ENCODE measurements around the gene LPP. TPM values are rescaled to one million over a fixed set of nuclear protein-coding genes. Genes with fewer than 3 reads are reported as not detected.

Gene LPP
- total and polyA plus RNA-seq, 9 of the 15 experiments (the other 6 are each of a cell fraction or from before 2014, with no cell fraction given): 0.07 to 0.18 TPM; not detected in 7

DNA sequence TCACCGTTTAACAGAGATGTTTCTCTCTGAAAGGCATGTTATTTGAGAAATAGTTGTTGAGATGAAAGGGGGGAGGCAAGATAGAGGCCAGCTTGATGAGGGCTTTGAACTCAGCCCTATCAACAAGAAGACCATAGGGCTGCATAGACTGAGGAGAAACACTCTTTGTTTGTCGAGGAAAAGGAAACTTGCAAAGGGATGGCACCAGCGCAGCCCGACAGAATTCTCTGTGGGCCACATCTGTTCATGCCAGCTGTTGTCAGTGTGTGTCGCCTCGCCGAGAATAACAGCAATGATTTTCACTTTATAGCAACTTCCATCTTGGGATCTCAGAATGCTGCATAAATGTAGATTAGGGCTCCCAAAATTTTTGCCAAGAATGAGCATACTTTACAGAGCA lies 539.5 kb downstream of the LPP start (continued):
- TF ChIP-seq, protein P1, sequence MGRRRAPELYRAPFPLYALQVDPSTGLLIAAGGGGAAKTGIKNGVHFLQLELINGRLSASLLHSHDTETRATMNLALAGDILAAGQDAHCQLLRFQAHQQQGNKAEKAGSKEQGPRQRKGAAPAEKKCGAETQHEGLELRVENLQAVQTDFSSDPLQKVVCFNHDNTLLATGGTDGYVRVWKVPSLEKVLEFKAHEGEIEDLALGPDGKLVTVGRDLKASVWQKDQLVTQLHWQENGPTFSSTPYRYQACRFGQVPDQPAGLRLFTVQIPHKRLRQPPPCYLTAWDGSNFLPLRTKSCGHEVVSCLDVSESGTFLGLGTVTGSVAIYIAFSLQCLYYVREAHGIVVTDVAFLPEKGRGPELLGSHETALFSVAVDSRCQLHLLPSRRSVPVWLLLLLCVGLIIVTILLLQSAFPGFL (CRISPR knock-in tag; IDR thresholded peaks at IDR 0.05): no peak
- TF ChIP-seq HIVEP1 (CRISPR knock-in tag; IDR thresholded peaks at IDR 0.05) (no peak), PML (IDR thresholded peaks at IDR 0.05; ENCODE audit: low read length) (no peak)

DNA sequence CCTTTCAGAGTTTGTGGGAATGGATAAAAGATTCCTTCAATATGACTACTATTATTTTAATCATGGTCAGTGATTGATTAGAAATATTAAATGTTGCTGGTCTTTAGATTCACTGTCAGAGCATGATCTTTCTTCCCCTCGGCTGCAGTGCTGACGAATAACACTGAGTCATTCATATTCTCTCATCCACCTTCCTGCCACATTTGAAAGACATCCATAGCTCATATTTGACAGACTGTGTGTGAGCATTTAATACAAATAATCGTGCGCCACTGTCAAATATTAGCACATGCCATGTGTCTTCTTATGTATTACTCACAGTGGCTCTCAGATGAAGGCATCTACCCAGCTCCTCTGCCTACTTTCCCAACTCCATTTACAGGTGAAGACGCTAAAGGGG lies 541.3 kb downstream of the LPP start:
- Histone ChIP-seq H3K27me3 (ENCODE audit: control insufficient read depth in 2 of 2, insufficient read depth in 2 of 2, low read length in 2 of 2) (no peaks in the 10 kb centered on the region), H3K9me1 (ENCODE audit: control insufficient read depth, insufficient read depth, low read length) (no peaks in the 10 kb centered on the region), H3K4me1 (replicated peaks in 1 of 2; ENCODE audit: control insufficient read depth in 2 of 2, insufficient read depth in 2 of 2, low read length in 2 of 2) (no peaks in the 10 kb centered on the region), H3K9me3 (replicated peaks; ENCODE audit: control insufficient read depth, insufficient read depth, low read depth, low read length) (no peaks in the 10 kb centered on the region), H2AFZ (ENCODE audit: low read depth, low read length) (no peak overlapping the region), H3K4me2 (ENCODE audit: insufficient read depth, low read length) (no peak overlapping the region), H3K79me2 (ENCODE audit: control insufficient read depth, insufficient read depth, low read length) (no peaks in the 10 kb centered on the region), H3K36me3 (ENCODE audit: control insufficient read depth, insufficient read depth, low read length) (no peaks in the 10 kb centered on the region), H3K27ac (ENCODE audit: extremely low read depth, low read depth, low read length) (no peak overlapping the region), H3K9ac (ENCODE audit: insufficient read depth in 1 of 2, low read depth in 2 of 2, low read length in 2 of 2) (no peak overlapping the region), H3K4me3 (no peak overlapping the region), H4K20me1 (replicated peaks; ENCODE audit: control insufficient read depth, insufficient read depth, low read length) (no peaks in the 10 kb centered on the region)
- ATAC-seq: no peak
- intact Hi-C loops (cut with micrococcal nuclease) (no loop called here), in situ Hi-C loops (cut with MboI) (no loop called here)
- ChIA-PET CTCF (ENCODE audit: low intra/inter-chr PET ratio) (no interaction called here), POLR2A (no interaction called here)
- WGBS (ENCODE audit: insufficient coverage, low coverage, missing lambda C conversion rate): 0% methylated on average over 5 of the region's 5 CpGs
- no peak for DNase-seq (ENCODE audit: extremely low read depth in 1 of 4, low spot score in 3 of 4)
- no peak for FAIRE-seq
- BruUV-seq (replicated peaks): no TSS peak
- TF ChIP-seq ZNF717 (CRISPR knock-in tag; IDR thresholded peaks at IDR 0.05) (no peak), RB1 (IDR thresholded peaks at IDR 0.05; ENCODE audit: low read depth) (no peak), SMARCB1 (IDR thresholded peaks at IDR 0.05; ENCODE audit: insufficient read length, low read depth) (no peak), NEUROD1 (IDR thresholded peaks at IDR 0.05; ENCODE audit: borderline replicate concordance, low read depth, low read length, partially characterized antibody) (no peak), ATF7 (IDR thresholded peaks at IDR 0.05) (no peak), XRCC5 (IDR thresholded peaks at IDR 0.05; ENCODE audit: low read depth, low read length) (no peak), NUFIP1 (IDR thresholded peaks at IDR 0.05; ENCODE audit: partially characterized antibody) (no peak), GTF2F1 (IDR thresholded peaks at IDR 0.05; ENCODE audit: low read depth, low read length) (no peak), SIN3B (IDR thresholded peaks at IDR 0.05; ENCODE audit: low read depth) (no peak)
- TF ChIP-seq, protein P2, sequence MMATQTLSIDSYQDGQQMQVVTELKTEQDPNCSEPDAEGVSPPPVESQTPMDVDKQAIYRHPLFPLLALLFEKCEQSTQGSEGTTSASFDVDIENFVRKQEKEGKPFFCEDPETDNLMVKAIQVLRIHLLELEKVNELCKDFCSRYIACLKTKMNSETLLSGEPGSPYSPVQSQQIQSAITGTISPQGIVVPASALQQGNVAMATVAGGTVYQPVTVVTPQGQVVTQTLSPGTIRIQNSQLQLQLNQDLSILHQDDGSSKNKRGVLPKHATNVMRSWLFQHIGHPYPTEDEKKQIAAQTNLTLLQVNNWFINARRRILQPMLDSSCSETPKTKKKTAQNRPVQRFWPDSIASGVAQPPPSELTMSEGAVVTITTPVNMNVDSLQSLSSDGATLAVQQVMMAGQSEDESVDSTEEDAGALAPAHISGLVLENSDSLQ (IDR thresholded peaks at IDR 0.05): no peak
- TF ChIP-seq, protein P3, sequence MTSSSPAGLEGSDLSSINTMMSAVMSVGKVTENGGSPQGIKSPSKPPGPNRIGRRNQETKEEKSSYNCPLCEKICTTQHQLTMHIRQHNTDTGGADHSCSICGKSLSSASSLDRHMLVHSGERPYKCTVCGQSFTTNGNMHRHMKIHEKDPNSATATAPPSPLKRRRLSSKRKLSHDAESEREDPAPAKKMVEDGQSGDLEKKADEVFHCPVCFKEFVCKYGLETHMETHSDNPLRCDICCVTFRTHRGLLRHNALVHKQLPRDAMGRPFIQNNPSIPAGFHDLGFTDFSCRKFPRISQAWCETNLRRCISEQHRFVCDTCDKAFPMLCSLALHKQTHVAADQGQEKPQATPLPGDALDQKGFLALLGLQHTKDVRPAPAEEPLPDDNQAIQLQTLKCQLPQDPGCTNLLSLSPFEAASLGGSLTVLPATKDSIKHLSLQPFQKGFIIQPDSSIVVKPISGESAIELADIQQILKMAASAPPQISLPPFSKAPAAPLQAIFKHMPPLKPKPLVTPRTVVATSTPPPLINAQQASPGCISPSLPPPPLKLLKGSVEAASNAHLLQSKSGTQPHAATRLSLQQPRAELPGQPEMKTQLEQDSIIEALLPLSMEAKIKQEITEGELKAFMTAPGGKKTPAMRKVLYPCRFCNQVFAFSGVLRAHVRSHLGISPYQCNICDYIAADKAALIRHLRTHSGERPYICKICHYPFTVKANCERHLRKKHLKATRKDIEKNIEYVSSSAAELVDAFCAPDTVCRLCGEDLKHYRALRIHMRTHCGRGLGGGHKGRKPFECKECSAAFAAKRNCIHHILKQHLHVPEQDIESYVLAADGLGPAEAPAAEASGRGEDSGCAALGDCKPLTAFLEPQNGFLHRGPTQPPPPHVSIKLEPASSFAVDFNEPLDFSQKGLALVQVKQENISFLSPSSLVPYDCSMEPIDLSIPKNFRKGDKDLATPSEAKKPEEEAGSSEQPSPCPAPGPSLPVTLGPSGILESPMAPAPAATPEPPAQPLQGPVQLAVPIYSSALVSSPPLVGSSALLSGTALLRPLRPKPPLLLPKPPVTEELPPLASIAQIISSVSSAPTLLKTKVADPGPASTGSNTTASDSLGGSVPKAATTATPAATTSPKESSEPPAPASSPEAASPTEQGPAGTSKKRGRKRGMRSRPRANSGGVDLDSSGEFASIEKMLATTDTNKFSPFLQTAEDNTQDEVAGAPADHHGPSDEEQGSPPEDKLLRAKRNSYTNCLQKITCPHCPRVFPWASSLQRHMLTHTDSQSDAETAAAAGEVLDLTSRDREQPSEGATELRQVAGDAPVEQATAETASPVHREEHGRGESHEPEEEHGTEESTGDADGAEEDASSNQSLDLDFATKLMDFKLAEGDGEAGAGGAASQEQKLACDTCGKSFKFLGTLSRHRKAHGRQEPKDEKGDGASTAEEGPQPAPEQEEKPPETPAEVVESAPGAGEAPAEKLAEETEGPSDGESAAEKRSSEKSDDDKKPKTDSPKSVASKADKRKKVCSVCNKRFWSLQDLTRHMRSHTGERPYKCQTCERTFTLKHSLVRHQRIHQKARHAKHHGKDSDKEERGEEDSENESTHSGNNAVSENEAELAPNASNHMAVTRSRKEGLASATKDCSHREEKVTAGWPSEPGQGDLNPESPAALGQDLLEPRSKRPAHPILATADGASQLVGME (CRISPR knock-in tag; IDR thresholded peaks at IDR 0.05): no peak

Measured in K562 (cell line).